Activated T-helper 9 cell treated with anti-CD3 and anti-CD28 coated beads, Interleukin-2, amount 50 U/mL, for 16 hours (primary cell): ENCODE measurements around the gene ZNF674.

Source experiments
- DNase-seq: peaks from one replicate; pipeline ENCODE4 v3.0.0-alpha.2; 2020; ENCODE audit warnings: low read depth

The ZNF674 gene

GRCh38 chrX:46545111-46546005 lies at the start of gene ZNF674:
TSS of gene ZNF674 (minus strand) at chrX:46545421. CDS start at chrX:46542087, 3,334 bp downstream.
- peak; percentile 89 for DNase-seq

- DNase-seq = no peak
These were observed 44.9 kb upstream of the ZNF674 start for GRCh38 chrX:46589977-46590723.

DNA sequence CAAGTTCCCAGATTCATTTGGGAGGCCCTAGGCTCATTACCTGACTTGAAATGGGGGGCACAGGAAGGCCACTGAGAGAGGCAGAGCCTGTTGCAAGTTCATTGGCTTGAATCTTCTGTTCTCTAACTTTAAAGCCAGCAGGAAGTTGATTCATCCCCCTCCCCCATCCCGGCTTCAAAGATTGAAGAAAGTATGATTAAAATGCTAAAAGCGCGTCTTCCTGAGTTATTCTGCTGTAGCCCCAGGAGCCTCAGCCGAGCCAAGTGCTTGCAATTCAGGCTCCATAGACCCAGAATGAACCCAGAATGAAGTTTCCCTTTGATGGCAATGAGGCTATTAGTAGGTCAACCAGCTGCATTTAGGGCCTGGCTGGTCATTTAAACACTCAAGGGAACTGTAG lies 43.0 kb upstream of the ZNF674 start:
- DNase-seq = no peak

GRCh38 chrX:46587753-46588171 lies 42.5 kb upstream of the ZNF674 start:
- DNase-seq = no peak

DNA sequence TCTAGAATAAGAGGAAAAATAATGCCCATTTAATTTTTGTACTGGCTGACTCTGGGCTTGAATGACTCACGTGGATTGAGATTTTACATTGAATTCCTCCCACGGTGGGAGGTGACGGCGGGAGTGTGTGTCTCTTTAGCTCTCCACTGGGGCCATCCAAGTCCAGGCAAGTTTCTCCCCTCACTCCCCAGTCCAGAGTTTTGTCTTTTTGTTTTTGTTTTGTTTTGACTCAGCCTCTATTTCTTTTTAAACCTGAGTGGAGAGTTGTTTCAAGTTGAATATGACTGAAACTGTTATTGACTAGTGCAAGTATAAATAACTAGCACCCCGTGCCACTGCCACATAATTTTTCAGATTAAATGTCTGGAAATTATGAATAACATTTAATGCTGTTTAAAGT lies 41.9 kb upstream of the ZNF674 start:
- DNase-seq = no peak

GRCh38 chrX:46584736-46585135 lies 39.5 kb upstream of the ZNF674 start:
- no peak for DNase-seq

GRCh38 chrX:46582966-46583365 lies 37.7 kb upstream of the ZNF674 start:
- no peak for DNase-seq

GRCh38 chrX:46582325-46582724 lies 37.1 kb upstream of the ZNF674 start:
- DNase-seq = no peak

- no peak for DNase-seq
These were observed 35.4 kb upstream of the ZNF674 start for GRCh38 chrX:46580613-46581012.

DNA sequence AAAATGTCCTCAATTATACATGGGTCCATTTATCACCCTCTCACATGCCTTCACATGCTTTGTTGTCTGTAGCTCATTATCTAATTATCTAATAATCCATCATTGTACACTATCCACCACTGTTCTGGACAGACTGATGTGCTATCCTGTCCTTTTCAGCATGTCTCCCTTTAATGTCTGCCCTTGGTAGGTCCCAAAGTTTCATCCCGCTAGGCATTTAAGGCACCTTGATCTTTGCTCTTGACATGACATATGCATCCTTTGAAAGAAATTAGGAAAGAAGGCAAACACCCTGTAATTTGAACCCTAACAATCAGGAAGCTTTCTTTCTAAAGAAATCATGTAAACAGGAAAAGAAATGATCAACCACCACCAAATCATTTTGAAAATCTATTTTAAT lies 34.0 kb upstream of the ZNF674 start:
- DNase-seq = no peak

- no peak for DNase-seq
These were observed 32.2 kb upstream of the ZNF674 start for GRCh38 chrX:46577221-46578005.

DNA sequence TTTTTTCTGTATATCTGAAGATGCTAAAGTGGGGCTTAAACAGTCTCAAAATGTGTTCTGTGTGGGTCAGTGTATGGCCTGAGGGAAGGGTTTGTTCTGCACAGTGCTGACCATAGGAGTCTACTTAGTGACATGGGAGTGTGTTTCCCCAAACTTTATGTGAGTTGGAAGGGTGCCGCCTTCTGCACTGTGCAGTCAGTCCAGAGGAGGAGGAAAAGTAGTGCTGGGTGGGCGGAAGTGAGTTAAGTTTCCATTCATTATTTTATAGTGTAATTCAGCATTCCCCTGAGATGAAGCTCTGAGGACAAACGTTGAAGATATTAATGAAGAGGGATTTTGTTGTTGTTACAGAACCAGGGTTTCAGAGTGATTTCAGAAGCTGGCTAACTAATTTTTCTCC lies 31.2 kb upstream of the ZNF674 start:
- no peak for DNase-seq

DNA sequence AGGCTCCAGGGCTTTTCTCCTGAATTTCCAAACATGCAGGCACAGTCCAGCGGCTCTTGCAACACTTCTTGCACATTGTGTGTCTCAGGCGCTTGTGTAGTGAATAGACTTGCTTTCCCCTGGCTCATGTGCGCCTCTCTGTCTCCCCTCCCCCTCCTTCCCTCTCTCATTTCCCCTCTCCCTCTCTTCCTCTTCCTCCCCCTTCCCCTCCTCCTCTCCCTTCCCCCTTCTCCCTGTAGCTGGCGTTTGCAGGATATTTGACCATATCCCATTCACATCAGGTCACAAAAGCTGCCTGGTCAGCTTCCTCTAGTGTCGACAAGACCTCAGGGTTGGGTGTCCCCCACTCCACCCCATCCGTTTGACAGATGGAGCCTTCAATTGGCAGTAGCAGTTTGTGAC lies 30.8 kb upstream of the ZNF674 start:
- no peak for DNase-seq

- no peak for DNase-seq
These were observed 30.4 kb upstream of the ZNF674 start for GRCh38 chrX:46575586-46575985.

DNA sequence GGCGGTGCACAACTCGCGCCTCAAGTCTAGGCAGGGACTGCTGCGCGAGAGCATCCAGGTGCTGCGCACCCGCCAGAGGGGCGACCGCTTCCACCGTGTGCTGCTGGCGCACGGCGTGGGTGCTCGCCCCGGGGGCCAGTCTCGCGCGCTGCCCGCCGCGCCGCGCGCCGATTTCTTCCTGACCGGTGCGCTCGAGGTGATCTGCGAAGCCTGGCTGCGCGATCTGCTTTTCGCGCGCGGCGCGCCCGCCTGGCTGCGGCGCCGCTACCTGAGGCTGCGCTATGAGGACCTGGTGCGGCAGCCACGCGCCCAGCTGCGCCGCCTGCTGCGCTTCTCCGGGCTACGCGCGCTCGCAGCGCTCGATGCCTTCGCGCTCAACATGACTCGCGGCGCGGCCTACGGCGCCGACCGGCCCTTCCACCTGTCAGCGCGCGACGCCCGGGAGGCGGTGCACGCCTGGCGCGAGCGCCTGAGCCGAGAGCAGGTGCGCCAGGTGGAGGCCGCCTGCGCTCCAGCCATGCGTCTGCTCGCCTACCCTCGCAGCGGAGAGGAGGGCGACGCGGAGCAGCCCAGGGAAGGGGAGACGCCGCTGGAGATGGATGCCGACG lies 29.7 kb upstream of the ZNF674 start:
- peak; percentile 26 for DNase-seq

DNA sequence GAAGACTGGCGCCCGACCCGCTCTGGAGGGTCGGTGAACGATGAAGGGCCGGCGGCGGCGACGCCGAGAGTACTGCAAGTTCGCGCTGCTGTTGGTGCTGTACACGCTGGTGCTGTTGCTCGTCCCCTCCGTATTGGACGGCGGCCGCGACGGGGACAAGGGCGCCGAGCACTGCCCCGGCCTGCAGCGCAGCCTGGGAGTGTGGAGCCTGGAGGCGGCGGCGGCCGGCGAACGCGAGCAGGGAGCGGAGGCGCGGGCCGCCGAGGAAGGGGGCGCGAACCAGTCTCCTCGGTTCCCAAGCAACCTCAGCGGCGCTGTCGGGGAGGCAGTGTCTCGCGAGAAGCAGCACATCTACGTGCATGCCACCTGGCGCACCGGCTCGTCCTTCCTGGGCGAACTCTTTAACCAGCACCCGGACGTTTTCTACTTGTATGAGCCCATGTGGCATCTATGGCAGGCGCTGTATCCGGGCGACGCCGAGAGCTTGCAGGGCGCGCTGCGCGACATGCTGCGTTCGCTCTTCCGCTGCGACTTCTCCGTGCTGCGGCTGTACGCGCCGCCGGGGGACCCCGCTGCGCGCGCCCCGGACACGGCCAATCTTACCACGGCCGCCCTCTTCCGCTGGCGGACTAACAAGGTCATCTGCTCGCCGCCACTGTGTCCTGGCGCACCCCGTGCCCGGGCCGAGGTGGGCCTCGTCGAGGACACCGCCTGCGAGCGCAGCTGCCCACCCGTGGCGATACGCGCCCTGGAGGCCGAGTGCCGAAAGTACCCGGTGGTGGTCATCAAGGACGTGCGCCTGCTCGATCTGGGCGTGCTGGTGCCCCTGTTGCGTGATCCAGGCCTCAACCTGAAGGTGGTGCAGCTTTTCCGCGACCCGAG lies 28.9 kb upstream of the ZNF674 start:
- DNase-seq = peak; percentile 53

- peak; percentile 53 for DNase-seq
These were observed 28.2 kb upstream of the ZNF674 start, which contains the start of gene CHST7 for GRCh38 chrX:46573331-46573891. TSS of gene CHST7 (plus strand) at chrX:46573765. CDS start at chrX:46573932, 167 bp downstream.

DNA sequence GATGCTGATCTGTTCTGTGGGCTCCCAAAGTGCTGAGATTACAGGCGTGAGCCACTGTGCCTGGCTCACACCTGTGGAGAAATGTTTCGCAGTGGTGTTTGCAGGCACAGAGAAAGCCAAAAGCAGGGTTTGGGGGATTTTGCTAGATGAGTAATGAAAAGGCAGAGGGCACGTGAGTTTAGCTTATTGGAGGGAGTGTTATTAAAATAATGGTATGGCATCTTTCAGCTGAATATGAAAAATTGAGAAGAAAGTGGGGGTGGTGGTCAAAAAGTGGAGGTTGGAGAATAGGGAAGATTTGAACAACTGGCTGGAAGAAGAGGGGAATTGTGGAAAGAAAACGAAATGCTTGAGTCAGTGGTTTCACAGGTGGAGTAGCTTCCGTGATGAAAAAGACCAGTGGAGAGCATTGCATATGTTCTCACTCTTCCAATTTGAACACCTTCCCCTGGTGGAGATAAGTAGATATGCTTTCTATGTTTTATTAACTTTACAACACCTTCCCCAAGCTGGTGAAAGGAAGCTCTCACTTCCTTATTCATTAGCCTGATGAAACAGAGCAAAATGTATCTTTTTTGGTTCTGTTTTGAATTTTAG lies 27.2 kb upstream of the ZNF674 start:
- peak; percentile 13 for DNase-seq

DNA sequence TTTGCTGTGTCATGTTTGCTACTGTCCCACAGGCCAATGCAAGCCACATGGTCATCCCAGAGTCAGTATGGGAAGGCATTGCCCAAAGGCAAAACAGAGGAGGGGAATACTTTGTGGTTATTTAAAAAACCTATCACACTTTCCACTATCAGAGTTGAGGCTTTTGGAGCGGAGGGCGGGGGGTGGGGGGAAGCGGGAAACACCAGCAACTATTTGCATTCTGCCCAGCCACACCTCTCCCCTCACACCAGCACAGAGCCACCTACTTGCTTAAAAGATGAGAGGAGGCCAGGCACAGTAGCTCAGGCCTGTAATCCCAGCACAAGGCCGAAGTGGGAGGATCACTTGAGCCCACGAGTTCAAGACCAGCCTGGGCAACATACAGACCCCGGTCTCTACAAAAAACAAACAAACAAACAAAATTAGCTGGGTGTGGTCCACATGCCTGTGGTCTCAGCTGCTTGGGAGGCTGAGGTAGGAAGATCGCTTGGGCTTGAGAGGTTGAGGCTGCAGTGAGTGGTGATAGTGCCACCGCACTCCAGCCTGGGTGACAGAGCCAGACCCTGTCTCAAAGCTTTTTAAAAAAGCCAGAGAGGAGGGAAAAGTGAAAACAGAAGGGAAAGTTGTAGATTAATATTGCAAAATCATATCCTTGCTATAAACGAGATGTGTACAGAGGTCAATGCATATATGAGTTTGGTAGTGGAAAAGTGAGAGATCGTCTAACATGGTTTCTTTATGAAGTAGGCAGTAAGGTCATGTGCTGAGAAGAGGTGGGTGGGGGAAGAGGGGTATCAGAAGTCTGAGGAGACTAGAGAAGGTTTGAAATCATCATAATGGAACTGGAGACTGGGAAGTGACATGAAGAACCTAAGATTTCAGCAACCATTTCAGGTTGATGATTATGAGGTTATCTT lies 26.5 kb upstream of the ZNF674 start:
- DNase-seq = no peak
